Sigmoid colon (tissue), 7 donors: Measurements from ENCODE around the gene TAF13. TPM values are rescaled to one million over a fixed set of nuclear protein-coding genes. Genes with fewer than 3 reads are reported as not detected.

Experiments
- DNase-seq: peaks from one replicate; pipeline ENCODE4 v3.0.0-alpha.2; 2019
- H3K27ac ChIP-seq, 4 donors: fragments of 200-600 bp; sonication (generic); one replicate each; pipeline ENCODE4 v1.5.1; 2016 to 2019; ENCODE audit warnings: mild to moderate bottlenecking in 1 of 4
- H3K27me3 ChIP-seq, 3 donors: fragments of 200-600 bp; sonication (generic); one replicate each; pipeline ENCODE4 v1.5.1; 2019; ENCODE audit warnings: mild to moderate bottlenecking in 1 of 3
- H3K36me3 ChIP-seq, 4 donors: fragments of 200-600 bp; sonication (generic); one replicate each; pipeline ENCODE4 v1.5.1; 2016 to 2019
- H3K4me1 ChIP-seq, 4 donors: fragments of 200-600 bp; sonication (generic); one replicate each; pipeline ENCODE4 v1.5.1; 2017 to 2019
- H3K4me3 ChIP-seq, 4 donors: fragments of 200-600 bp; sonication (generic); one replicate each; pipeline ENCODE4 v1.5.1; 2017 to 2019; ENCODE audit warnings: mild to moderate bottlenecking in 2 of 4, moderate library complexity in 1 of 4
- H3K9me3 ChIP-seq, 4 donors: fragments of 200-600 bp in 3 of 4; sonication (generic) in 3 of 4; one replicate each; pipeline versions ENCODE4 v1.5.1 to v1.6.1; 2013 to 2019
- CTCF ChIP-seq, 4 experiments: fragments of 450-650 bp in 3 of 4; fragments of 200-600 bp in 1 of 4; IDR thresholded peaks; one replicate each; pipeline ENCODE4 v1.5.1; 2016 to 2019; ENCODE audit warnings: antibody characterized with exemption in 4 of 4, mild to moderate bottlenecking in 3 of 4, moderate library complexity in 2 of 4
- EP300 ChIP-seq, 4 donors: sonication (generic); formaldehyde crosslinking; IDR thresholded peaks; one replicate each; pipeline ENCODE4 v1.6.1; 2017; ENCODE audit warnings: antibody characterized with exemption in 4 of 4
- POLR2A ChIP-seq, 2 donors: fragments of 450-650 bp; IDR thresholded peaks; one replicate each; pipeline ENCODE4 v1.6.1; 2016; ENCODE audit warnings: antibody characterized with exemption in 2 of 2, mild to moderate bottlenecking in 2 of 2, moderate library complexity in 2 of 2
- POLR2AphosphoS5 ChIP-seq, 4 donors: sonication (generic); formaldehyde crosslinking; IDR thresholded peaks; one replicate each; pipeline ENCODE4 v1.6.1; 2017; ENCODE audit warnings: antibody characterized with exemption in 4 of 4
- WGBS, 2 donors: extraction: QIAGEN DNeasy Blood & Tissue Kit; methylation state at CpG; one replicate each; pipeline ENCODE4 v1.1.7; 2013; 5-methylcytosine and 5-hydroxymethylcytosine counted together
- intact Hi-C: fragments of 100-400 bp; cut with DNase I; formaldehyde crosslinking; loops from one replicate; pipeline ENCODE4 v1.15.1; 2023
- polyA plus RNA-seq, 3 donors: library from polyadenylated mRNA; stranded (reverse); fragments of 200-250 nt; gene quantifications; one replicate each; pipeline ENCODE4 v1.2.3, GENCODE V29; 2013
- total RNA-seq, 4 donors: library from RNA; depleted of rRNA; stranded (reverse); fragments of >200 nt; gene quantifications; one replicate each; pipeline ENCODE4 v1.1.0, GENCODE V29; 2016
- donor health status: healthy with polysubstance abuse.
- donor health status: Bipolar disorder and iron deficiency.
- donor health status: healthy.

The TAF13 gene
- total and polyA plus RNA-seq, 7 donors = 19.9 to 78.8 (median 40.2) TPM

- Histone ChIP-seq H3K9me3 (no peaks in the 10 kb centered on the region), H3K27me3 (peaks cover 0 to 36% (median 34%) of the 10 kb centered on the region in 3 donors), H3K27ac (peak overlapping the region in 3 of 4 donors; percentile 46 to 68 (median 50)), H3K4me1 (peaks cover 0 to 24% (median 24%) of the 10 kb centered on the region in 4 donors), H3K4me3 (peak overlapping the region; percentile 7 to 45 (median 36)), H3K36me3 (no peaks in the 10 kb centered on the region)
- intact Hi-C loops = loop anchor here (5.0 kb wide), 1 partner anchor 35 kb away; the partner anchor contains the start of gene TAF13
- DNase-seq = no peak
- WGBS, 2 donors = 27 to 29% methylated on average over 10 of the region's 10 CpGs
- TF ChIP-seq POLR2A (IDR thresholded peaks at IDR 0.05) = no peak
- no peak for TF ChIP-seq CTCF (IDR thresholded peaks at IDR 0.05)
- no peak for TF ChIP-seq EP300 (IDR thresholded peaks at IDR 0.05)
- TF ChIP-seq POLR2AphosphoS5 (IDR thresholded peaks at IDR 0.05) = no peak
Observed at GRCh38 chr1:109112056-109112651, 36.4 kb upstream of the TAF13 start.

GRCh38 chr1:109111386-109112055 is 35.7 kb upstream of the TAF13 start:
- Histone ChIP-seq H3K4me3 (no peak overlapping the region), H3K27me3 (peaks cover 0 to 30% (median 30%) of the 10 kb centered on the region in 3 donors), H3K9me3 (no peaks in the 10 kb centered on the region), H3K27ac (no peak overlapping the region), H3K36me3 (no peaks in the 10 kb centered on the region), H3K4me1 (peaks cover 0 to 24% (median 24%) of the 10 kb centered on the region in 4 donors)
- no peak for DNase-seq
- 68 to 71% methylated on average over 5 of the region's 5 CpGs for WGBS, 2 donors
- intact Hi-C loops = loop anchor here (5.0 kb wide), 1 partner anchor 34 kb away; the partner anchor contains the start of gene TAF13
- TF ChIP-seq EP300 (IDR thresholded peaks at IDR 0.05) = no peak
- no peak for TF ChIP-seq POLR2AphosphoS5 (IDR thresholded peaks at IDR 0.05)
- TF ChIP-seq POLR2A (IDR thresholded peaks at IDR 0.05) = no peak
- no peak for TF ChIP-seq CTCF (IDR thresholded peaks at IDR 0.05)

GRCh38 chr1:109109906-109110305 is 34.1 kb upstream of the TAF13 start:
- Histone ChIP-seq H3K27me3 (peaks cover 0 to 16% (median 14%) of the 10 kb centered on the region in 3 donors), H3K4me1 (peaks cover 0 to 24% (median 24%) of the 10 kb centered on the region in 4 donors), H3K27ac (no peak overlapping the region), H3K9me3 (no peaks in the 10 kb centered on the region), H3K36me3 (no peaks in the 10 kb centered on the region), H3K4me3 (no peak overlapping the region)
- WGBS, 2 donors = 65 to 69% methylated on average over 3 of the region's 3 CpGs
- intact Hi-C loops = loop anchor here (5.0 kb wide), 1 partner anchor 33 kb away; the partner anchor contains the start of gene TAF13
- TF ChIP-seq POLR2A (IDR thresholded peaks at IDR 0.05) = no peak
- TF ChIP-seq POLR2AphosphoS5 (IDR thresholded peaks at IDR 0.05) = no peak
- no peak for TF ChIP-seq EP300 (IDR thresholded peaks at IDR 0.05)
- TF ChIP-seq CTCF (IDR thresholded peaks at IDR 0.05) = no peak
- DNase-seq = no peak

- WGBS, 2 donors = 91% methylated on average over 7 of the region's 7 CpGs
- TF ChIP-seq POLR2AphosphoS5 (IDR thresholded peaks at IDR 0.05) (no peak), CTCF (IDR thresholded peaks at IDR 0.05) (no peak)
- Histone ChIP-seq H3K36me3 (no peaks in the 10 kb centered on the region), H3K27me3 (no peaks in the 10 kb centered on the region), H3K4me1 (peaks cover 0 to 8% (median 8%) of the 10 kb centered on the region in 4 donors), H3K9me3 (no peaks in the 10 kb centered on the region), H3K27ac (no peak overlapping the region), H3K4me3 (no peak overlapping the region)
- intact Hi-C loops = no loop called here
- no peak for DNase-seq
Observed at GRCh38 chr1:109107785-109108184, 32.0 kb upstream of the TAF13 start.
